Brain microvascular endothelial cell (primary cell): ENCODE results near the gene TBX20.

Source experiments
- DNase-seq: peaks from one replicate; pipeline ENCODE4 v3.0.0-alpha.2; 2020
- H3K27ac ChIP-seq: fragments of 250-450 bp; sonication (Bioruptor Pico); 2 replicates; pipeline ENCODE4 v1.5.1; 2020; ENCODE audit warnings: mild to moderate bottlenecking, moderate library complexity
- H3K27me3 ChIP-seq: fragments of 250-450 bp; sonication (Bioruptor Pico); replicated peaks from 2 replicates; pipeline ENCODE4 v1.5.1; 2020; ENCODE audit warnings: mild to moderate bottlenecking
- H3K36me3 ChIP-seq: fragments of 250-450 bp; sonication (Bioruptor Pico); replicated peaks from 2 replicates; pipeline ENCODE4 v1.5.1; 2020; ENCODE audit warnings: mild to moderate bottlenecking
- H3K4me3 ChIP-seq: 2 replicates; pipeline ENCODE4 v1.5.1; 2011; ENCODE audit warnings: low read depth, mild to moderate bottlenecking, control low read depth, low read length, moderate library complexity
- CTCF ChIP-seq: IDR thresholded peaks from 2 replicates; pipeline ENCODE4 v1.5.1; 2011; ENCODE audit warnings: low read depth, mild to moderate bottlenecking, moderate library complexity, low read length, control low read depth, inconsistent platforms; ENCODE audit errors: missing control alignments
- in situ Hi-C: cut with HindIII; loops from 2 replicates; pipeline ENCODE4 v1.10.0; 2017; ENCODE audit warnings: low sequenced_read_pairs, low pct_ligation_motif_present

TBX20 gene

GRCh38 chr7:35277359-35277758, 23.5 kb upstream of the TBX20 start:
- no peaks in the 10 kb centered on the region for H3K36me3 ChIP-seq
- no peak overlapping the region for H3K4me3 ChIP-seq
- no peak for TF ChIP-seq CTCF
- in situ Hi-C loops: no loop called here
- no peak for DNase-seq
- H3K27me3 ChIP-seq: no peaks in the 10 kb centered on the region
- H3K27ac ChIP-seq: no peak overlapping the region

GRCh38 chr7:35272246-35272645, 18.3 kb upstream of the TBX20 start:
- H3K27ac ChIP-seq: no peak overlapping the region
- in situ Hi-C loops: no loop called here
- H3K36me3 ChIP-seq: no peaks in the 10 kb centered on the region
- H3K27me3 ChIP-seq: no peaks in the 10 kb centered on the region
- no peak for TF ChIP-seq CTCF
- no peak overlapping the region for H3K4me3 ChIP-seq
- no peak for DNase-seq

GRCh38 chr7:35268953-35269352, 15.1 kb upstream of the TBX20 start:
- in situ Hi-C loops: no loop called here
- Histone ChIP-seq H3K4me3 (no peak overlapping the region), H3K36me3 (no peaks in the 10 kb centered on the region), H3K27me3 (no peaks in the 10 kb centered on the region), H3K27ac (no peak overlapping the region)
- no peak for TF ChIP-seq CTCF
- no peak for DNase-seq

- Histone ChIP-seq H3K27me3 (peaks cover 12% of the 10 kb centered on the region), H3K4me3 (no peak overlapping the region), H3K27ac (no peak overlapping the region), H3K36me3 (no peaks in the 10 kb centered on the region)
- TF ChIP-seq CTCF: no peak
- DNase-seq: no peak
- in situ Hi-C loops: no loop called here
Observed at GRCh38 chr7:35267411-35267810, 13.5 kb upstream of the TBX20 start.

- H3K4me3 ChIP-seq: no peak overlapping the region
- in situ Hi-C loops: no loop called here
- TF ChIP-seq CTCF: no peak
- no peak overlapping the region for H3K27ac ChIP-seq
- H3K27me3 ChIP-seq: peaks cover 49% of the 10 kb centered on the region
- no peak for DNase-seq
- H3K36me3 ChIP-seq: no peaks in the 10 kb centered on the region
Observed at GRCh38 chr7:35263396-35263795, 9.5 kb upstream of the TBX20 start.

GRCh38 chr7:35261476-35262285, 7.8 kb upstream of the TBX20 start:
- Histone ChIP-seq H3K27me3 (peaks cover 63% of the 10 kb centered on the region), H3K27ac (no peak overlapping the region), H3K4me3 (no peak overlapping the region), H3K36me3 (no peaks in the 10 kb centered on the region)
- no peak for DNase-seq
- in situ Hi-C loops: no loop called here
- TF ChIP-seq CTCF: peak; percentile 5
